NCI-H446 (cell line): ENCODE measurements around the gene KCNK2.

ENCODE experiments used
- DNase-seq, 2 experiments: peaks; one replicate each; lab custom pipeline; 2025; lab: John Stamatoyannopoulos, UW

KCNK2 gene, protein sequence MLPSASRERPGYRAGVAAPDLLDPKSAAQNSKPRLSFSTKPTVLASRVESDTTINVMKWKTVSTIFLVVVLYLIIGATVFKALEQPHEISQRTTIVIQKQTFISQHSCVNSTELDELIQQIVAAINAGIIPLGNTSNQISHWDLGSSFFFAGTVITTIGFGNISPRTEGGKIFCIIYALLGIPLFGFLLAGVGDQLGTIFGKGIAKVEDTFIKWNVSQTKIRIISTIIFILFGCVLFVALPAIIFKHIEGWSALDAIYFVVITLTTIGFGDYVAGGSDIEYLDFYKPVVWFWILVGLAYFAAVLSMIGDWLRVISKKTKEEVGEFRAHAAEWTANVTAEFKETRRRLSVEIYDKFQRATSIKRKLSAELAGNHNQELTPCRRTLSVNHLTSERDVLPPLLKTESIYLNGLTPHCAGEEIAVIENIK

DNA sequence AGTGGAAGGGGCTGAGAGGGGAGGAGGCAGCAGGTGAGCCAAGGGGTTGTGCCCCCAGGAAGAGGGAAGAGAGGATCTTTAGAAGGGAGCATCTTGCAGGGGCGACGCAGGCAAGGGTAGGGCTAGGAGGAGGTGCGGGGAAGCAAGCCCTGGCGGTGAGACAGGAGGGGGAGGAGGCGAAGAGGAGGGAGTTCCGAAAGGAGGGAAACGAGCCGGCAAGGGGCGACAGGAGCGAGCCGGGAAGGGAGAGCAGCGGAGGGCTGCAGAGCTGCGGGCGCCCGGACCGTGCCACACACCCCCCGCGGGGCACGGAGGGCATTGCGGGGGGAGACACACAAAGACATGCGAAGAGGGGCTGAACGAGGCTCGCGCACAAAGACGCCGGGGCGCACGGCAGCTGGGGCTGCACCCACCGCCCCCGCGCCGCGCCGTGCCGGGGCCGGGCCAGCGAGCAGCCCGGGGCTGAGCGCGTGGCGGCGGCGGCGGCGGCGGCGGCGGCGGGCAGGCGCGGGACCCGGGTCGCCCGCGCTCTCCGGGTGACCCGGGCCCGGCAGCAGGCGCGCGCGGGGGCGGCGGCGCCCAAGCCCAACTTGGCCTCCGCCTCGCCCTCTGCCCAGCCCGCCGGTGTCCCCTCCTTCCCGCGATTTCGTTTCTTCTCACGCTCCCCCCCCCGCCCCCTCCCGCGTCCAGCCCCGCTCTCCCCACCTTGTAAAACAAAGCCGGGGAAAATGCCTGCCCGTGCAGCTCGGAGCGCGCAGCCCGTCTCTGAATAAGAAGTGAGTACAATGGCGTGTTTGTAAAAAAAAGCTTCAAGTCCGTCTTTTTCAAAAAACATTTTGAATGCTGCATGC lies at the start of gene KCNK2:
Gene KCNK2, plus strand, starts transcription at position 206 of the 851 bp plus-strand sequence. CDS start 649 bp downstream, outside the sequence.
- no peak for DNase-seq

DNA sequence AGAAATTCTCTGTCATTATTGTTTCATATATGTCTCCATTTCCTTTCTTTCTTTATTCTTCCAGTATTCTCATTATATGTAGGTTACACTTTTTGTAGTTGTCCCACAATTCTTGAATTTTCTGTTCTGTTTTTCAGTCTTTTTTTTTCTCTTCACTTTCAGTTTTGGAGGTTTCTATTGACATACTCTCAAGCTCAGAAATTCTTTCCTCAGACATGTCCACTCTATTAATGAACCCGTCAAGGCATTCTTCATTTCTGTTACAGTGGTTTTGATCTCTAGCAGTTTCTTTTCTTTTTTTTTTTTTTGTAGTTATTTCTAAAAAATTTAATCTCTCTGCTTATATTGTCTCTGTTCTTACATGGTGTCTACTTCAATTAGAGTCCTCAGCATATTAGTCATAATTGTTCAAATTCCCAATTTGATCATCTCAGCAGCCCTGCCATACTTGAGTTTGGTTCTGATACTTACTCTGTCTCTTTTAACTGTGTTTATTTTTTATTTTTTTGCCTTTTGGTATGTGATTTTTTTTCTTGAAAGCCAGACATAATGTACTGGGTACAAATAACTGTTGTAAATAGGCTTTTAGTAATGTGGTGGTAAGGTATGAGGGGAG lies 49.5 kb upstream of the KCNK2 start:
- DNase-seq = no peak

DNA sequence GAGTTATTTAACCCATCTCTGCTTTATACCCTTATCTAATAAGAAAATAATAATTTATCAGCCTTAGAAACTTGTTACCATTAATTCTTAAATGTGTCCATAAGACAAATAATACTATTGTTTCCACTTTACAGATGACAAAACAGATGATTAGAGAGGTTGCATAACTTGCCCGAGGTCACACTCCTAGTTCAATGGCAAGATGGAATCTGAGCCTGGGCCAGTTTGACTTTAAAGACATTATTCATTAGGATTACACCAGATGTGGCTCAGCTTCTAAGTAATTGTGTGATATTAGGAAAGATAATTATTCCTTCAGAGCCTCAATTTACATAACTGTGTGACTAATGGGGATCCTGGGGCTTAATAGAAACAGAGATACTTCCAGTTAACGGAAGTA lies 42.3 kb upstream of the KCNK2 start:
- no peak for DNase-seq

DNA sequence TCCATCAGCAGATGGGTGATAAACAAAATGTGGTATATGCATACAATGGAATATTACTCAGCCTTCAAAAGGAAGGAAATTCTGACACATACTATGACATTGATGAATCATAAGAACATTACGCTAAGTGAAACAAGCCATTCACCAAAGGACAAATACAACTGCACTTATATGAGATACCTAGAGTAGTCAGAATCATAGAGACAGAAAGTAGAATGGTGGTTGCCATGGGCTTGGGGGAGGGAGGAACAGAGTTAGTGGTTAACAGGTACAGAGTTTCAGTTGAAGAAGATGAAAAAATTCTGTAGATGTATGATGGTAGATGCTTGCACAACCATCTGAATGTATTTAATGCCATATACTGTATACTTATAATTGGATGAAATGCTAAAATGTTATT lies 39.1 kb upstream of the KCNK2 start:
- DNase-seq = no peak

DNA sequence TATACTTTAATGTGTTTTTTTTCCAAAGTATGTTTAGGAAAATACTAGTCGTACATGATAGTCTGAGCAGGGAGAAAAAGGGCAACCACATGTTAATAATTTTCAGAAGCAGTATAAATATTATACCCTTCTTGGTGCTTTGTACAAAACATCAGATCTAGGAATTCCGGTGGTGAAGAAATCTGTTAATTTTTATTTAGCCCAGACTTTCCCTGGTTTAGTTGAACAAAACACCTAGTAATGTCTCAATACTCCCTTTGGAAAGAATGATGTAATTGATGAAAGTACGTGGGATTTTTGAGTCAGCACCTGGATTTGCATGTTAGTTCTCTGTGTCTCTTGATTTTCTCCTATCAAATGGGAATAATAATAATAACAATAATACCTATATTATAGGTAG lies 38.4 kb upstream of the KCNK2 start:
- no peak for DNase-seq

DNA sequence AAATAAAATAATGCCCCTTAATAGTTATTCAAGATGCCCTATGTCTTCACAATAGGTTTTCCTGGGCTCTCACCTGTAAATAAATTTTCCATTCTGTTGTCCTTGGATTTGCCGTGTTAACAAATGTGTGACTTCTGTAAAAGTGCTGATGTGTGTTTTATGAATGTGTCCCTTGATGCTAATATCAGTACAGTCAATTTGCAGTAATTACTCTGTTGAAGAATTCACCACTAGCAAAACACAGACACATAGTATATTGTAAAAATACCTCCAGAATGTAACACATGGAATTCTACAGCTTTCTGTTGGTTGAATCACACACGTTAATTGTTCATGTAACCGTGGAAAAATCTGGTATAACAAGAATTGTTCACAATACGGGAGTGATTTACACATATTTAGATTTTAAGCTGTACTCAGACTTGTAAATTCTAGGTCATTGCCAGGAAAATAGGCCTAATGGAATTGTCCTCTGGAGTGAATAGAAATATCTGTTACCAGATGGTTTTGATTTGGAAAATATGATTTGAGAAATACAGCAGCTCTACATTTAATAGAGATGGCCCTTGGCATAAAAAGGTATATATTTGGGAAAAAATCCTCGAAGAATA lies 36.7 kb upstream of the KCNK2 start:
- no peak for DNase-seq

DNA sequence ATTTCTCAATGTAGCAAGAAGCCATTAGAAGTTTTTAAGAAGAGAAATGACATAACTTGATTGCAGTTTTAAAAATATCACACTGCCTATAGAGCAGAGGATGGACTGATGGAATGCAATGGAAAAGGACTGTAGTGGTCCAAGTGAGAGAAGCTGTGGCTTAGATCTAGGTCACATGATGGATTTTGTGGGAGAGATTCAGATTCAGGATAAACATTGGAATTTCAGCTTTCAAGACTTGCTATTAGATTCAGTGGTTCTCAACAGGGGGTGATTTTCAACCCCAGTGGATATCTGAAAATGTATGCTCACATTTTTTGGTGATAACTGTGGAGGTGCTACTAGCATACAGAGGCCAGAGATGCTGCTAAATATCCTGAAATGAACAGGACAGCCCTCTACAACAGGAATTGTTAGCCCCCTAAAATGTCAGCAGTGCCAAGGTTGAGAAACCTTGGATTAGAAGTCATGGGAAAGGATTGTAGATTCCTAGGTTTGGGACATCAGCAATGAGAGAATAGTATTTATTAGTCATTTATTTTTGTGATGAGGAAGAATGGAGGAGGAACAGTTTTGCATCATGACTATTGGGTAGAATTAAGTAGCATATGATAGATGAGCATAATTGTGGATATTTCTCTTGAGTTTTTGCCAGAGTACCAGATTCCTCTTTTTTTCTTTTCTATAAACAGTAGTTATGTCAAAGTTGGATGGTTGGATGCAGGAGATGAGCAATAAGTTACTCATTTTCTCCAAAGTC lies 30.1 kb upstream of the KCNK2 start:
- DNase-seq = no peak

DNA sequence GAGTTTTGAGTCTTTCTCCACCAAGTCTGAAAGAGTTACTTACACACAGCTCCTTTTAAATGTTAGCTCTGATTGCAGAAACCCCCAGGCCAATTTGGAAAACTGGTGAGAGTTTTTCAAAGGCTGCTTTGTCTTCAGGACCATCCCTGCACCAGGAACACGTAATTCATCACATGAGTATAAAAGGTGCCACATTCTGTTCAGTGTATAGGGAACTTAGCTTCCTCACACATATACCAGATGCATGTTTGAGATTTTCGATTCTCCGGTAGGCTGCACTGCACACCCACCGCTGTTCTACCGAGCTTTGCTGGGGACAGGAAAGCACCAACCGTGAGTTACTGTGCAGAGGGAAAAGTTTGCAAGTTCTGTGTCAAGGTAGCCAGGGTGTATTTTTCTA lies 28.3 kb upstream of the KCNK2 start:
- DNase-seq = no peak

DNA sequence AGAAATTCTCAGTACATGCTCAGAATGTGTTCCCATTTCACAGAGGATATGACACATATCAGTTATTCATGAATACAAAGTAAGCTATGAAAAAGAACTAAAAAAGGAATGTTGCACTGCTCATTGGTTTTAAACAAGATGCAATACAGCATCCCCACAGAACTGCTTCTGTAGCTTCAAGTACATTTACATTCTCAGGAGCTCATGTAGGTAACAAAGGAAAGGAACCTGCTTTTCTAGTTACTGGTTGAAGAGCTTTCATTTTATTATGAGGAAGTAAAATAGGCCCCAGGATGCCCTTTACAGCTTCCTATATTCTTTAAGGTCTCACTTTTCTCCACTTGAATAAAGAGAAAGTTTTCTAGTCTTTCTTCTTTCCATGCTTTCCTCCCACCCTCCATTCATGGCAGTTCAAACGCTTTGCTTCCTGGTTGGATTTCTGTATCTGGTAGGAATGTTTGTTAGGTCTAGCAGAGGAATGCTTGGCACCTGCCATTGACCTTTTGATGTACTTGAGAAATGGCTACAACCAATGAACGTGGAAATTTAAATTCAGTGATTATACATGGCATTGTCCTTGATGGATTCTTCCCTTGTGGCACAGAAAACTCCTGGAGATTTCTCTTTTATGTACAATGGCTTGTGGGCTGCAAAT lies 27.1 kb upstream of the KCNK2 start:
- no peak for DNase-seq

DNA sequence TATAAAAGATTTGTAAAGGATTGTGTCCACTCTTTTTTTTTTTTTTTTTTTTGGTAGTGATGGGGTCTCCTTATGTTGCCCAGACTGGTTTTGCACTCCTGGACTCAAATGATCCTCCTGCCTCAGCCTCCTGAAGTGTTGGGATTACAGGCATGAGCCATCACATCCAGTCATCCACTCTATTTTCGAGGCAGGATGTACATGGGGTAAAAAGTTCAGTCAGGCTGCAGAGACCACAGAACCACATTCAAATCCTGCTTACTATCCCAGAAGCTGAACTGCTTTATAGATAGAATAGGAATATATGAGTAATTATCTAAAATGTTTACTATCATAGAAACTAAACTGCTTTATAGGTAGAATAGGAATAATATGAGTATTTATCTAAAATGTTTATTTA lies 26.0 kb upstream of the KCNK2 start:
- no peak for DNase-seq

DNA sequence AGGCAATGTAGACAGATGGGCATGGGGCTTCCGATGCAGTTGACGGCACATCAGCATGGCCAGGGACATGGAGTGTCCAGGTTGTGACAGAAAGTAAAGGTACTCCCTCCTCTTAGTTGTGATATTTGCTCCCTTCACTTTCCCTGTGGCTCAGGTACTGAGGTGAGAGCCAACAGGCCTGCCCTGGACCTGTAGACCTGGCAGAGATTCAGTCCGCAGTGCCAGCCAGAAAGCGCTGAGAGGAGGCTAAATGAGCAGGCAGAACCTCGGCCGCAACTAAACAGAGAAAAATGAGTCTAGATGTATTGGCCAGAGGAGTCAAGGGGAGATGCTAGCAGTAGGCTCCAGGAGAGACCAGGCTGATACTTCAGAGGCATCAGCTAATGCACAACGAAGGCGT lies 22.6 kb upstream of the KCNK2 start:
- DNase-seq = no peak

DNA sequence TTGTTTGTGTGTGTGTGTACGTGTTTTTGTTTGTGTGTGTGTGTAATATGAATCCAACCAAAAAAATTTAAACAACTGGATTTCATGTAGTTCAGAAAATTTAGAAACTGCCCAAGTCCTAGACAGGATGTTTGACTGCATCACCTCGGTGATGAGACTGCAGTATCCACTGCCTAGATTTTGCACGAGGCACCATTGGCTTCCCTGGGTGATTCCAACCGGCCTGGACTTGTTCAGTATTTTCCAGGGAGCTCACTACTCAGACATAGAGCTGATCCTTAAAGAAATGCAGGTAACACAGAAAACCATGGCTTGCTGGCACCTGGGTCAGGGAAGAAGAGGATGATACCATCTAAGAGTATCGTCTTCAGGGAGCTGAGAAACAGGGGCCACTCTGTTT lies 18.2 kb upstream of the KCNK2 start:
- no peak for DNase-seq

DNA sequence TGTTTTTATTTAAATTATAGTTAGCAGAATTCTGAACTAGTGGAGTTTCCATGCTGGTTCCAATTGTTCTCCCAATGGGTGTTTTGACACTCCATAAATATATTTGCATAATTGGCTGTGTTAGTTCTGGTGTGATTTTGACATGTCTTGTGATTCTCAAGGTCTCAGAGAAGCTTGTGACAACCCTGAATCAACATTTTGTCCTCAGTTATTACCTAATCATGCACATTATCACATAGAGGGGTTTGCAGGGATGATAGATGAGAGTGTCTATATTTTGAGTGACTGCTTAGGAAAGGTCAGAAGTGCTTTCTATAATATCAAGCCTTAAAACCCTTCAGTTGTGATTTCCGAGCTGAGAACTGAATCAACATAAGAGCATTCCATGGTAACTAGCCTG lies 11.5 kb upstream of the KCNK2 start:
- no peak for DNase-seq

DNA sequence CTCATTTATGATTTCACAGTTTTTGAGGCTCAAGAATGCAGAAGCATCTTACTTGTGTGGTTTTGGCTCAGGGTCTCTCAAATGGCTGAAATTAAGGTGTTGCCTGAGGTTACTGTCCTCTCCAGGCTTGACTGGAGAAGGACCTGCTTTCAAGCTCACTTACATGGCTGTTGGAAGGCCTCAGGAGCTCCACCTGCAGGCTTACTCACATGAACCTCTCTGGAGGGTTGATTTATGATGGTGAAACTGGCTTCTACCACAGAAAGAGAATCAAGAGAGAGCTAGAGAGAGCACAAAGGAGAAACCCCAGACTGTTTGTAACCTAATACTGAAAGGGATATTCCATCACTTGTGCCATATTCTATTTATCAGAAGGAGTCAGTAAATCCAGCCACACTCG lies 6.2 kb upstream of the KCNK2 start:
- DNase-seq = no peak

DNA sequence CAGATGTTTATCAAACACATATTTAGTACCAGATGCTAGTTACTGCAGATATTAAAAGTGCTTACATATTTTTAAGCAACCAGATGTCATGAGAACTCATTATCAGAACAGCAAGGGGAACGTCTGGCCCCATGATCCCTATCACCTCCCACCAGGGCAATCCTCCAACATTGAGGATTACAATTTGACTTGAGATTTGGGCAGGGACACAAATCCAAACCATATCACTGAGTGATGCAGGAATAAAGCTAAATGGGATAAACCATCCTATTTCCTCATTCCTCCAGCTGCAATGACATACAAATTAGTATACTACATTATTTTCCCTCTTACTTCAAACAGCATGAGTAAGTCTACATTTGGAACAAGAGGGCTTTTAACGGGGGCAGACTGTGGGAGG lies 3.1 kb upstream of the KCNK2 start:
- no peak for DNase-seq

DNA sequence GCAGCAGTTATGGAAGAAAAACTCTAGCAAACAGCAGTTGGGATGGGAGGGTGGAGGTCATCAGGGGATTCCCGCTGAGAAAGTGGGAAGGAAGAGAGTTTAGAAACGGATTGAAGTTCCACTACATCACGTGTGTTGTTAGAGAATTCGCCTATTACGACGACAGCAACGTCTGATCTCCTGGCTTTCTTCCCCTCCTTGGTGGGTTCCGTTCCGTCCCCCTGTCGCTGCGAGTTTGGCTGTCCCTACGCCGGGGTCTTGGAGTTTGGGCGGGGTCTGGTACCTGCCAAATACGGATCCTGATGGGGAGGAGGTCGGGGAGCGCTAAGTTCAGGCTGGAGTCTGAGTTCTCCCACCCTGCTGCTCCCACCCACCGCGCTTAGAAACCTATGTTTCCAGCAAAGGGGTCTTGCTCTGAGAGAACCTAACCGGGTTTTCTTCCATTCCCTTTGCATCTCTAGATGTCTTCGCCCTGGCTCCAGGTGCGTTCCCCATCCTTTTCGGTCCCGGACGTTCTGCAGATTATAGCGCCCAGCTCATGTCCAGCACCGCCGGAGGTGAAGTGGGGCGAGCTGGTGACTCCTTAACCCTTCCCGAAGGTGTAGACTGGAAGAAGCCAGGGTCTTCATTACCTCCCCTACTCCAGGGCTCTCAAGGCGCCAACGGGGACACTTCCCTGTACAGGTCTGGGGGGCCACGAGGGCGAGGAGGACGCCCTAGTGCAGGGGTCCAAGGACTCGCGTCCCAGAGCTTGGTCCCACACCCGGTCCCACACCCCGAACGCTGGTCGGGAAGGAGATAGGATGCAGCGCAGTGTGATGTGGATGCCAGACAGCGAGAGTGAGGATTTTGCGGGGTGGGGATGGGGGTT lies 641 bp upstream of the KCNK2 start:
- DNase-seq = no peak

DNA sequence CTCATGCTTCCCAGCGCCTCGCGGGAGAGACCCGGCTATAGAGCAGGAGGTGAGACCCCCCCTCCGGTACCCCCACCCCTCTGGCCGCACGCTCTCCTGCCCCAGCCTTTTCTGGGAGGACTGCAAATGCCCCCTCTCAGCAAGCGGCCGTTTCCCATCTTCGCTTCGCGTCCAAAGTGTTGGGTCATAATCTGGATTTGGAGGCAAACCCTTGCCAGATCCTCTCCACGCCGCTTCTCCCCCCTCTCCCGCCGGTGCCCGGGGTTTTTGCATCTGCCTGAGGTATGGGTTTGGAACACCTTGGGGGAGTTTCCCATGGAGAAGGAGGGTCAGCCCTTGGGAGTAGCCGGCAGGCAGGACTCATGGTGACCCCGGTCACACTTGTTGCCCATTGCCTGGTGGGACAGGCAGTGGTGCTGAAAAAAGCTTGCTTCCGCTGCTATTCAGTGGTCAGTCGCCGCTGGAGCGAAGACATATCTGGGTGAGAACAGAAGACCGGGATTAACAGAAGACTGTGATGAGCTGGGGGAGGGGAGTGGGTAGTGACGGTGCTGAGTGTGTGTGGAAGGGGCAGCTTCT lies 935 bp downstream of the KCNK2 start:
- no peak for DNase-seq

DNA sequence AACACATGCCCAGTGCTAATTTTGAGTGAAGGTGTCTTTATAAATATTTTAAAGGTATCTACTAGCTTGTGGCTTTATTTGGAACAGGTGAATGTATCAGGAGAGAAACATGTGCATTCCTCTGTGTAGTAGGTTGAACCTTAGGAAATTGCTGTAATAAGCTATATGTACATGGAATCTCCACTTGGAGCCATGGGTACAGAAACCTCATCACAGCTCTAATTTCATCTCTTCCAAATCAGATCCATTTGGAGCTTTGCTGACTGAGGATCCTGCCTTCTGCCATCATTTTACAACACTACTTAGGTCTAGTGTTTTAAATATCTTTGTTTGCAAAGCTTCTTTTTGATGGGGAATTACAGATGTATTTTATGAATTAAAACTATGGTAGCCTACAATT lies 2.1 kb downstream of the KCNK2 start:
- no peak for DNase-seq

DNA sequence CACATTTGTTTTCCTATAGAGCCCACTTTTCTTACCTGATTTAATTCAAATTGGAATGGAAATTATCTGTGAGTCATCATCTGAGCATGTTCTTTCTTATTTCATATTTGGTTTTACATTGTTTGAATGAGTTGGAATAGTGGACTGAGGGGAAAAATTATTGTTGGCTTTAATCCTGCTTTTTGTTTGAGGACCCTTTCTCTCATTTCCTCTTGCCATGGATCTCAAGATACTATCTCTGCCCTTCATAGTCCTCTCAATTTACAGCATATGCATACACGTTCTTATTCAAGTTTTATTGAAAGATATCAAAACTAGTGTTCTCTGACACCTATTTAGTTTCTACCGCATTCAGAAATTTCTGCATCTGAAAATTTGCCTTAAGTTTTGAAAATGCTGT lies 5.1 kb downstream of the KCNK2 start:
- DNase-seq = no peak

DNA sequence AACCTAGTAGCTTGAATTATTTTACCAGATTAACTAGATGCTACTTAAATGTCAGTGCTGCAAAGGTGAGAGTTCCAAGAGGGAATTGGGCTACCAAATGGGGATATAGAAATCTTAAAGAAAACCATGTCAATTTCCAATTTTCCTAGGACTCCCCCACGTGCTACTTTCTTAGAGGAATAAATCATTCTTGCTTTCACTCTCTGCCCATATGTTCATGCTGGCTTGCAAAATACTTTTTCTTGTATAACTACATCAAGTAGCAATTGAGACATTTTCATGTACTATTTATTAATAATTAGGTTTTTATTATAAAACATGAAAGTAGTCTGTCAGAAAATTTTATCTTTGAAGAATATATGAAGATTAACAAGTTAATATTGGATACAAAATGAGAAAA lies 11.8 kb downstream of the KCNK2 start:
- DNase-seq = no peak
